ENCODE results near the gene CALR. TPM values are rescaled to one million over a fixed set of nuclear protein-coding genes. Genes with fewer than 3 reads are reported as not detected.

CALR gene
- total RNA-seq, 1 experiment from 2014 or later = 1,088 TPM

GRCh38 chr19:12990853-12991252 is 52.4 kb downstream of the CALR start:
- peaks cover 3% of the 10 kb centered on the region; the same call in 1 of the 2 replicates for H3K36me3 Mint-ChIP-seq
- no peak for DNase-seq (ENCODE audit: low spot score)
- H3K9me3 Mint-ChIP-seq = no peaks in the 10 kb centered on the region
- H3K4me3 Mint-ChIP-seq = no peak overlapping the region; the same call in 1 of the 2 replicates
- TF ChIP-seq GRHL2 (CRISPR knock-in tag; IDR thresholded peaks at IDR 0.05; ENCODE audit: insufficient replicate concordance, severe bottlenecking) (no peak), ZNF263 (CRISPR knock-in tag; IDR thresholded peaks at IDR 0.05; ENCODE audit: low read depth) (no peak), MAX (CRISPR knock-in tag; IDR thresholded peaks at IDR 0.05) (no peak), MXD4 (CRISPR knock-in tag; IDR thresholded peaks at IDR 0.05; ENCODE audit: borderline replicate concordance) (no peak), FOXJ3 (CRISPR knock-in tag; IDR thresholded peaks at IDR 0.05; ENCODE audit: borderline replicate concordance) (no peak), GTF2I (CRISPR knock-in tag; conservative IDR thresholded peaks at IDR 0.05) (no peak), ZBTB21 (CRISPR knock-in tag; IDR thresholded peaks at IDR 0.05; ENCODE audit: borderline replicate concordance) (no peak)
- CTCF ChIA-PET = interaction anchor here (0.6 to 1.4 kb wide), 2 partner anchors 70 to 110 kb away, joined by 3 read pairs; no protein-coding TSS in a partner anchor
- ATAC-seq = no peak
- H3K27ac Mint-ChIP-seq = no peak overlapping the region
- POLR2A ChIA-PET = no interaction called here
- peaks cover 69% of the 10 kb centered on the region for H3K27me3 Mint-ChIP-seq (ENCODE audit: low read depth)
- H3K4me1 Mint-ChIP-seq = peaks cover 7% of the 10 kb centered on the region

DNA sequence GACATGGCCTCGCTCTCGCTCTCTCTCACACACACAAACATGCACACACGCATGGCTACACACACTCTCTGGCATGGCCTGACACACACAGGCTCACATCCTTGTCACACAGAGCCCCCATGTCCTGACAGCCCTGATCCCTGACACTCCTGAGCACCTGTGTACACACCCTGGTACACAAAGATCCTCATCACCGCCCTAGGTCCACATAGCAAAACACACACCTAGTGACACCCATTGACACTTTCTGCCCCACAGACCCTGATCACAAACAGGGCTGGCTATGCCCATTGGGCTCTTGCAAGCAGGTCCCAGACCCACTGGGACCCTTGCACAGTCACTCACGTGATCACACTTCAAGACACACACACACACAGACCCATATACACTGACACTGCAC is 52.9 kb downstream of the CALR start:
- Mint-ChIP-seq H3K9me3 (no peaks in the 10 kb centered on the region), H3K4me1 (peaks cover 9% of the 10 kb centered on the region), H3K27ac (no peak overlapping the region), H3K27me3 (ENCODE audit: low read depth) (peaks cover 69% of the 10 kb centered on the region), H3K36me3 (peaks cover 3% of the 10 kb centered on the region; the same call in 1 of the 2 replicates), H3K4me3 (no peak overlapping the region)
- TF ChIP-seq USF2 (CRISPR knock-in tag; IDR thresholded peaks at IDR 0.05) (no peak), ZSCAN18 (CRISPR knock-in tag; IDR thresholded peaks at IDR 0.05) (no peak), MAX (CRISPR knock-in tag; IDR thresholded peaks at IDR 0.05) (no peak), JAZF1 (CRISPR knock-in tag; IDR thresholded peaks at IDR 0.05) (no peak)
- TF ChIP-seq, protein P1, sequence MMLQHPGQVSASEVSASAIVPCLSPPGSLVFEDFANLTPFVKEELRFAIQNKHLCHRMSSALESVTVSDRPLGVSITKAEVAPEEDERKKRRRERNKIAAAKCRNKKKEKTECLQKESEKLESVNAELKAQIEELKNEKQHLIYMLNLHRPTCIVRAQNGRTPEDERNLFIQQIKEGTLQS (CRISPR knock-in tag; conservative IDR thresholded peaks at IDR 0.05) = no peak
- DNase-seq (ENCODE audit: low spot score) = no peak
- ChIA-PET POLR2A (no interaction called here), CTCF (interaction anchor here (0.6 to 1.9 kb wide), 5 partner anchors 11 to 231 kb away, joined by 3 to 6 read pairs (median 3); no protein-coding TSS in a partner anchor)
- ATAC-seq = no peak

GRCh38 chr19:12992729-12993128 is 54.3 kb downstream of the CALR start:
- TF ChIP-seq, protein P2, sequence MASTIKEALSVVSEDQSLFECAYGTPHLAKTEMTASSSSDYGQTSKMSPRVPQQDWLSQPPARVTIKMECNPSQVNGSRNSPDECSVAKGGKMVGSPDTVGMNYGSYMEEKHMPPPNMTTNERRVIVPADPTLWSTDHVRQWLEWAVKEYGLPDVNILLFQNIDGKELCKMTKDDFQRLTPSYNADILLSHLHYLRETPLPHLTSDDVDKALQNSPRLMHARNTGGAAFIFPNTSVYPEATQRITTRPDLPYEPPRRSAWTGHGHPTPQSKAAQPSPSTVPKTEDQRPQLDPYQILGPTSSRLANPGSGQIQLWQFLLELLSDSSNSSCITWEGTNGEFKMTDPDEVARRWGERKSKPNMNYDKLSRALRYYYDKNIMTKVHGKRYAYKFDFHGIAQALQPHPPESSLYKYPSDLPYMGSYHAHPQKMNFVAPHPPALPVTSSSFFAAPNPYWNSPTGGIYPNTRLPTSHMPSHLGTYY (CRISPR knock-in tag; IDR thresholded peaks at IDR 0.05) = no peak
- TF ChIP-seq, protein P1 (CRISPR knock-in tag; conservative IDR thresholded peaks at IDR 0.05) = no peak
- TF ChIP-seq ZNF219 (CRISPR knock-in tag; IDR thresholded peaks at IDR 0.05; ENCODE audit: borderline replicate concordance) (no peak), CREM (CRISPR knock-in tag; IDR thresholded peaks at IDR 0.05) (no peak), ZNF423 (CRISPR knock-in tag; IDR thresholded peaks at IDR 0.05) (no peak), ZNF671 (CRISPR knock-in tag; IDR thresholded peaks at IDR 0.05) (no peak), NR2C2 (CRISPR knock-in tag; IDR thresholded peaks at IDR 0.05) (no peak), TP53 (CRISPR knock-in tag; IDR thresholded peaks at IDR 0.05) (no peak)
- TF ChIP-seq, protein P3, sequence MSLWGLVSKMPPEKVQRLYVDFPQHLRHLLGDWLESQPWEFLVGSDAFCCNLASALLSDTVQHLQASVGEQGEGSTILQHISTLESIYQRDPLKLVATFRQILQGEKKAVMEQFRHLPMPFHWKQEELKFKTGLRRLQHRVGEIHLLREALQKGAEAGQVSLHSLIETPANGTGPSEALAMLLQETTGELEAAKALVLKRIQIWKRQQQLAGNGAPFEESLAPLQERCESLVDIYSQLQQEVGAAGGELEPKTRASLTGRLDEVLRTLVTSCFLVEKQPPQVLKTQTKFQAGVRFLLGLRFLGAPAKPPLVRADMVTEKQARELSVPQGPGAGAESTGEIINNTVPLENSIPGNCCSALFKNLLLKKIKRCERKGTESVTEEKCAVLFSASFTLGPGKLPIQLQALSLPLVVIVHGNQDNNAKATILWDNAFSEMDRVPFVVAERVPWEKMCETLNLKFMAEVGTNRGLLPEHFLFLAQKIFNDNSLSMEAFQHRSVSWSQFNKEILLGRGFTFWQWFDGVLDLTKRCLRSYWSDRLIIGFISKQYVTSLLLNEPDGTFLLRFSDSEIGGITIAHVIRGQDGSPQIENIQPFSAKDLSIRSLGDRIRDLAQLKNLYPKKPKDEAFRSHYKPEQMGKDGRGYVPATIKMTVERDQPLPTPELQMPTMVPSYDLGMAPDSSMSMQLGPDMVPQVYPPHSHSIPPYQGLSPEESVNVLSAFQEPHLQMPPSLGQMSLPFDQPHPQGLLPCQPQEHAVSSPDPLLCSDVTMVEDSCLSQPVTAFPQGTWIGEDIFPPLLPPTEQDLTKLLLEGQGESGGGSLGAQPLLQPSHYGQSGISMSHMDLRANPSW (CRISPR knock-in tag; conservative IDR thresholded peaks at IDR 0.05; ENCODE audit: low read depth) = no peak
- peaks cover 3% of the 10 kb centered on the region; the same call in 1 of the 2 replicates for H3K36me3 Mint-ChIP-seq
- no peak for ATAC-seq
- H3K4me1 Mint-ChIP-seq = peaks cover 9% of the 10 kb centered on the region
- no peak overlapping the region for H3K27ac Mint-ChIP-seq
- H3K9me3 Mint-ChIP-seq = no peaks in the 10 kb centered on the region
- ChIA-PET POLR2A (no interaction called here), CTCF (interaction anchor here (0.7 to 2.1 kb wide), 6 partner anchors 15 to 101 kb away, joined by 3 to 6 read pairs (median 4); no protein-coding TSS in a partner anchor)
- H3K4me3 Mint-ChIP-seq = no peak overlapping the region
- H3K27me3 Mint-ChIP-seq (ENCODE audit: low read depth) = peaks cover 69% of the 10 kb centered on the region
- no peak for DNase-seq (ENCODE audit: low spot score)
